ENCODE results near the gene S100A6. TPM values are rescaled to one million over a fixed set of nuclear protein-coding genes. Genes with fewer than 3 reads are reported as not detected.

The S100A6 gene
- total RNA-seq, 1 experiment from 2014 or later = 19.2 TPM

GRCh38 chr1:153561466-153561985 is 25.7 kb upstream of the S100A6 start:
- H3K36me3 Mint-ChIP-seq = no peaks in the 10 kb centered on the region
- TF ChIP-seq ATF1 (CRISPR knock-in tag; IDR thresholded peaks at IDR 0.05) (no peak), KAT7 (CRISPR knock-in tag; IDR thresholded peaks at IDR 0.05; ENCODE audit: borderline replicate concordance) (no peak), FOXP1 (CRISPR knock-in tag; IDR thresholded peaks at IDR 0.05; ENCODE audit: borderline replicate concordance) (no peak), ZNF671 (CRISPR knock-in tag; IDR thresholded peaks at IDR 0.05) (no peak), ZNF396 (CRISPR knock-in tag; IDR thresholded peaks at IDR 0.05; ENCODE audit: borderline replicate concordance) (no peak), CBFB (CRISPR knock-in tag; IDR thresholded peaks at IDR 0.05; ENCODE audit: low read depth) (no peak), NFE2L1 (CRISPR knock-in tag; IDR thresholded peaks at IDR 0.05) (no peak), ZNF138 (CRISPR knock-in tag; conservative IDR thresholded peaks at IDR 0.05) (no peak), SOX15 (CRISPR knock-in tag; IDR thresholded peaks at IDR 0.05) (no peak), NR3C1 (CRISPR knock-in tag; conservative IDR thresholded peaks at IDR 0.05; ENCODE audit: low read depth) (no peak), GABPB1 (CRISPR knock-in tag; IDR thresholded peaks at IDR 0.05) (no peak), JAZF1 (CRISPR knock-in tag; IDR thresholded peaks at IDR 0.05) (no peak), ZNF232 (CRISPR knock-in tag; IDR thresholded peaks at IDR 0.05) (no peak), IRF1 (CRISPR knock-in tag; IDR thresholded peaks at IDR 0.05) (no peak), MAX (CRISPR knock-in tag; IDR thresholded peaks at IDR 0.05) (no peak)
- DNase-seq (ENCODE audit: low spot score) (no peak), ATAC-seq (no peak)
- no peaks in the 10 kb centered on the region; the same call in 1 of the 2 replicates for H3K27me3 Mint-ChIP-seq (ENCODE audit: low read depth)
- CTCF ChIA-PET = interaction anchor here (0.7 to 3.9 kb wide), 8 partner anchors 9 to 208 kb away, joined by 3 to 28 read pairs (median 6); partner anchors contain the start of genes S100A1, S100A13 and S100A6
- no peaks in the 10 kb centered on the region for H3K9me3 Mint-ChIP-seq
- H3K4me1 Mint-ChIP-seq = peaks cover 9% of the 10 kb centered on the region
- H3K4me3 Mint-ChIP-seq = no peak overlapping the region
- H3K27ac Mint-ChIP-seq = no peak overlapping the region
- POLR2A ChIA-PET = no interaction called here

- Mint-ChIP-seq H3K4me3 (no peak overlapping the region), H3K27me3 (ENCODE audit: low read depth) (no peaks in the 10 kb centered on the region; the same call in 1 of the 2 replicates), H3K4me1 (peaks cover 5% of the 10 kb centered on the region), H3K36me3 (no peaks in the 10 kb centered on the region), H3K9me3 (no peaks in the 10 kb centered on the region), H3K27ac (no peak overlapping the region)
- no peak for DNase-seq (ENCODE audit: low spot score)
- CTCF ChIA-PET = interaction anchor here (0.7 to 3.9 kb wide), 10 partner anchors 9 to 207 kb away, joined by 3 to 28 read pairs (median 5); partner anchors contain the start of genes S100A1, S100A13 and S100A6
- POLR2A ChIA-PET = no interaction called here
- no peak for ATAC-seq
- no peak for TF ChIP-seq ZNF138 (CRISPR knock-in tag; conservative IDR thresholded peaks at IDR 0.05)
- no peak for TF ChIP-seq TP53 (CRISPR knock-in tag; IDR thresholded peaks at IDR 0.05)
- TF ChIP-seq JAZF1 (CRISPR knock-in tag; IDR thresholded peaks at IDR 0.05) = no peak
- no peak for TF ChIP-seq ATF3 (CRISPR knock-in tag; conservative IDR thresholded peaks at IDR 0.05)
- TF ChIP-seq CDX4 (CRISPR knock-in tag; IDR thresholded peaks at IDR 0.05; ENCODE audit: borderline replicate concordance) = no peak
- no peak for TF ChIP-seq ELF4 (CRISPR knock-in tag; IDR thresholded peaks at IDR 0.05; ENCODE audit: low read depth)
- no peak for TF ChIP-seq TCF7 (CRISPR knock-in tag; IDR thresholded peaks at IDR 0.05; ENCODE audit: low read depth)
- TF ChIP-seq ZNF512 (CRISPR knock-in tag; IDR thresholded peaks at IDR 0.05; ENCODE audit: borderline replicate concordance) = no peak
Measured at GRCh38 chr1:153560771-153561465, 25.1 kb upstream of the S100A6 start.
